Measurements from ENCODE around the gene PSMD13. TPM values are rescaled to one million over a fixed set of nuclear protein-coding genes. Genes with fewer than 3 reads are reported as not detected.

PSMD13 gene
- total and polyA plus RNA-seq, 2 of the 4 experiments (the other 2 are of a cell fraction): 177 to 217 TPM

DNA sequence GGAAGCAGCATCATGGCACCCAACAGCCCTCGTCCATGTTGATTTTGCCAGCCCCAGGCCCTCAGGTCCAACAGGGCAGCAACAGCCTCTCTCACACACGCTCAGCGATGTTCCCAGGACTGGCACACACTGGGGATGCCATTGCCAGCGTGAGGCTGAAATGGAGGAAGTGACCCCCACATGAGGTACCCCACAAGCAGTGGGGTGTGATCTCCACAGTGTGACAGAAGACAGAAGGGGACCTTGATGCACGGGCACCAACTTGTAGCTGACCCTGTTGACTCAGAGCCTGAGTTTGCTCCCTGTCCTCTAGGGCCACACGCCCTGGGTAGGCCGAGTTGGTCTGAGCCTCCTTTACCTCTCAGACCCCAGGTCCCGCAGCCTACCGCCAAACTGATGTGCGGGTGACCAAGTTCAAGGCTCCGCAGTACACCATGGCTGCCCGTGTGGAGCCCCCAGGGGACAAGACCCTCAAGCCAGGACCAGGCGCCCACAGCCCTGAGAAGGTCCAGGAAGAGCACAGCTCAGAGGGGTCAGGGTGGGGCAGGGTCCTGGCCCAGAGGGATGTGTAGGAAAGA is 37.7 kb upstream of the PSMD13 start:
- CTCF ChIA-PET: no interaction called here
- DNase-seq (no peak), ATAC-seq (ENCODE audit: low read depth) (no peak; the same call in 1 of the 2 replicates)
- POLR2A ChIA-PET (ENCODE audit: unreplicated experiment): interaction anchor here (0.6 kb wide), 1 partner anchor 31 kb away, joined by 3 read pairs; no protein-coding TSS in a partner anchor
- dilution Hi-C loops (cut with HindIII; ENCODE audit: low sequenced_read_pairs, unreplicated experiment) (no loop called here), in situ Hi-C loops (cut with MboI; ENCODE audit: low sequenced_read_pairs) (no loop called here), intact Hi-C loops (cut with micrococcal nuclease) (no loop called here)
- Histone ChIP-seq H3K4ac (ENCODE audit: low read depth, low read length) (no peak overlapping the region), H3K9me1 (ENCODE audit: insufficient read depth, low read length) (peaks cover 20% of the 10 kb centered on the region), H4K8ac (ENCODE audit: low read depth in 2 of 2, low read length in 2 of 2) (no peak overlapping the region), H3K79me1 (ENCODE audit: low read depth in 1 of 2, low read length in 2 of 2) (peaks cover 12 to 39% of the 10 kb centered on the region in 2 experiments; a peak in 3 of 4 replicates), H3K14ac (replicated peaks; ENCODE audit: low read depth, low read length) (no peak overlapping the region), H2BK20ac (ENCODE audit: low read depth, low read length) (no peak overlapping the region), H3K18ac (ENCODE audit: low read depth, low read length) (no peak overlapping the region), H3K4me2 (ENCODE audit: low read depth, low read length) (no peak overlapping the region), H3K9ac (ENCODE audit: low read depth, low read length) (no peak overlapping the region), H2AK9ac (replicated peaks; ENCODE audit: low read depth, low read length, poor library complexity) (no peak overlapping the region), H2BK5ac (ENCODE audit: low read depth, low read length, poor library complexity, severe bottlenecking) (no peak overlapping the region), H2AK5ac (ENCODE audit: low read depth, low read length) (no peak overlapping the region), H2AFZ (replicated peaks; ENCODE audit: low read length, poor library complexity) (no peak overlapping the region), H3K4me3 (ENCODE audit: insufficient read depth, low read depth, low read length) (no peak overlapping the region), H3K23ac (ENCODE audit: low read depth, low read length) (no peak overlapping the region), H3K36me3 (ENCODE audit: control insufficient read depth, insufficient read depth, low read length) (peaks cover 28% of the 10 kb centered on the region), H4K20me1 (ENCODE audit: insufficient read depth, low read length) (peaks cover 32% of the 10 kb centered on the region), H4K5ac (ENCODE audit: low read depth, low read length) (no peak overlapping the region), H3K4me1 (ENCODE audit: control insufficient read depth, insufficient read depth, low read length) (no peaks in the 10 kb centered on the region), H4K91ac (ENCODE audit: insufficient read depth, low read depth, low read length) (no peak overlapping the region), H3K27ac (ENCODE audit: insufficient read depth, low read length) (no peak overlapping the region), H3K56ac (ENCODE audit: extremely low read depth, insufficient read depth, low read length) (no peak overlapping the region), H3K9me3 (ENCODE audit: control insufficient read depth, insufficient read depth, low read length) (no peaks in the 10 kb centered on the region), H2BK120ac (ENCODE audit: low read depth, low read length) (no peak overlapping the region), H3K27me3 (ENCODE audit: control insufficient read depth, insufficient read depth, low read length) (no peaks in the 10 kb centered on the region), H2BK15ac (ENCODE audit: low read depth, low read length) (no peak overlapping the region)
- TF ChIP-seq RFX5 (IDR thresholded peaks at IDR 0.05; ENCODE audit: low read depth, low read length) (no peak), FOS (IDR thresholded peaks at IDR 0.05; ENCODE audit: low read depth, low read length) (no peak), NFE2L2 (IDR thresholded peaks at IDR 0.05; ENCODE audit: low read depth, low read length) (no peak), RCOR1 (IDR thresholded peaks at IDR 0.05; ENCODE audit: insufficient replicate concordance, low read length) (no peak), RAD21 (IDR thresholded peaks at IDR 0.05; ENCODE audit: low read length) (no peak), MAZ (IDR thresholded peaks at IDR 0.05; ENCODE audit: borderline replicate concordance, low read depth, low read length) (no peak), POLR2A (IDR thresholded peaks at IDR 0.05; ENCODE audit: low read depth, low read length) (no peak), CHD1 (IDR thresholded peaks at IDR 0.05; ENCODE audit: low read depth, low read length) (no peak), CEBPB (IDR thresholded peaks at IDR 0.05; ENCODE audit: low read depth, low read length) (no peak), MAFK (IDR thresholded peaks at IDR 0.05; ENCODE audit: low read depth, low read length) (no peak), BHLHE40 (IDR thresholded peaks at IDR 0.05; ENCODE audit: low read depth, low read length) (no peak)
- TF ChIP-seq, protein P1, sequence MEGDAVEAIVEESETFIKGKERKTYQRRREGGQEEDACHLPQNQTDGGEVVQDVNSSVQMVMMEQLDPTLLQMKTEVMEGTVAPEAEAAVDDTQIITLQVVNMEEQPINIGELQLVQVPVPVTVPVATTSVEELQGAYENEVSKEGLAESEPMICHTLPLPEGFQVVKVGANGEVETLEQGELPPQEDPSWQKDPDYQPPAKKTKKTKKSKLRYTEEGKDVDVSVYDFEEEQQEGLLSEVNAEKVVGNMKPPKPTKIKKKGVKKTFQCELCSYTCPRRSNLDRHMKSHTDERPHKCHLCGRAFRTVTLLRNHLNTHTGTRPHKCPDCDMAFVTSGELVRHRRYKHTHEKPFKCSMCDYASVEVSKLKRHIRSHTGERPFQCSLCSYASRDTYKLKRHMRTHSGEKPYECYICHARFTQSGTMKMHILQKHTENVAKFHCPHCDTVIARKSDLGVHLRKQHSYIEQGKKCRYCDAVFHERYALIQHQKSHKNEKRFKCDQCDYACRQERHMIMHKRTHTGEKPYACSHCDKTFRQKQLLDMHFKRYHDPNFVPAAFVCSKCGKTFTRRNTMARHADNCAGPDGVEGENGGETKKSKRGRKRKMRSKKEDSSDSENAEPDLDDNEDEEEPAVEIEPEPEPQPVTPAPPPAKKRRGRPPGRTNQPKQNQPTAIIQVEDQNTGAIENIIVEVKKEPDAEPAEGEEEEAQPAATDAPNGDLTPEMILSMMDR (conservative IDR thresholded peaks at IDR 0.05; ENCODE audit: low read depth, low read length): no peak
- TF ChIP-seq, protein P2, sequence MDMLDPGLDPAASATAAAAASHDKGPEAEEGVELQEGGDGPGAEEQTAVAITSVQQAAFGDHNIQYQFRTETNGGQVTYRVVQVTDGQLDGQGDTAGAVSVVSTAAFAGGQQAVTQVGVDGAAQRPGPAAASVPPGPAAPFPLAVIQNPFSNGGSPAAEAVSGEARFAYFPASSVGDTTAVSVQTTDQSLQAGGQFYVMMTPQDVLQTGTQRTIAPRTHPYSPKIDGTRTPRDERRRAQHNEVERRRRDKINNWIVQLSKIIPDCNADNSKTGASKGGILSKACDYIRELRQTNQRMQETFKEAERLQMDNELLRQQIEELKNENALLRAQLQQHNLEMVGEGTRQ (IDR thresholded peaks at IDR 0.05; ENCODE audit: low read depth, low read length): no peak
- BruUV-seq (replicated peaks): no TSS peak
- 80% methylated on average over 4 of the region's 13 CpGs; no CpG with 5 or more reads in 1 of the 2 experiments for WGBS, 2 experiments (ENCODE audit: extremely low coverage in 2 of 2, insufficient read length in 1 of 2)
